GM19238 (cell line): ENCODE results near the gene SLC34A1.
"Not testable (repeated sequence)": the region's sequence is repeated elsewhere in the genome, so short reads cannot be mapped to it uniquely, and the experiment has no call there.

Experiments
- DNase-seq: peaks from one replicate; pipeline ENCODE4 v3.0.0; 2011; ENCODE audit warnings: low spot score; ENCODE audit not compliant: insufficient read length

SLC34A1 gene, protein sequence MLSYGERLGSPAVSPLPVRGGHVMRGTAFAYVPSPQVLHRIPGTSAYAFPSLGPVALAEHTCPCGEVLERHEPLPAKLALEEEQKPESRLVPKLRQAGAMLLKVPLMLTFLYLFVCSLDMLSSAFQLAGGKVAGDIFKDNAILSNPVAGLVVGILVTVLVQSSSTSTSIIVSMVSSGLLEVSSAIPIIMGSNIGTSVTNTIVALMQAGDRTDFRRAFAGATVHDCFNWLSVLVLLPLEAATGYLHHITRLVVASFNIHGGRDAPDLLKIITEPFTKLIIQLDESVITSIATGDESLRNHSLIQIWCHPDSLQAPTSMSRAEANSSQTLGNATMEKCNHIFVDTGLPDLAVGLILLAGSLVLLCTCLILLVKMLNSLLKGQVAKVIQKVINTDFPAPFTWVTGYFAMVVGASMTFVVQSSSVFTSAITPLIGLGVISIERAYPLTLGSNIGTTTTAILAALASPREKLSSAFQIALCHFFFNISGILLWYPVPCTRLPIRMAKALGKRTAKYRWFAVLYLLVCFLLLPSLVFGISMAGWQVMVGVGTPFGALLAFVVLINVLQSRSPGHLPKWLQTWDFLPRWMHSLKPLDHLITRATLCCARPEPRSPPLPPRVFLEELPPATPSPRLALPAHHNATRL

DNA sequence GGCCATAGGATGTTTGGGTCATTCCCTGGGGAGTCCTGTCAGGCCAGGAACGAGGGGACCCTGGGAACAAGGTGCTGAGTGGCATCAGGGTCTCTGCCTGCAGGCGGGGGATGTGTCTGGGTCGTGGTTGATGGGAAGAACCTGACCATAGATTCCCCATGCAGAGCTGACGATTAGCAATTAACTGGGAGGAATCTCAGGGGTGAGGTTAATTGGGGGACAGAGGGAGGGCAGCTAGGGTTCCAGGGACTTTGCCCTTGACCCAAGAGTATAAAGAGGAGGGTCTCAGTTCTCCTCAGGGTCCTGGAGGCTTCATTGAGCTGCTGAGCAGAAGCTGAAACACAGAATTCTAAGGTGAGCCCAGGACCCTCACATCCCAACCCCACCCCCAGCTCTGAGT, at the start of gene SLC34A1:
Gene SLC34A1, plus strand, starts transcription at position 301 of the 400 bp plus-strand sequence. CDS start 1,308 bp downstream, outside the sequence.
- DNase-seq: no peak

DNA sequence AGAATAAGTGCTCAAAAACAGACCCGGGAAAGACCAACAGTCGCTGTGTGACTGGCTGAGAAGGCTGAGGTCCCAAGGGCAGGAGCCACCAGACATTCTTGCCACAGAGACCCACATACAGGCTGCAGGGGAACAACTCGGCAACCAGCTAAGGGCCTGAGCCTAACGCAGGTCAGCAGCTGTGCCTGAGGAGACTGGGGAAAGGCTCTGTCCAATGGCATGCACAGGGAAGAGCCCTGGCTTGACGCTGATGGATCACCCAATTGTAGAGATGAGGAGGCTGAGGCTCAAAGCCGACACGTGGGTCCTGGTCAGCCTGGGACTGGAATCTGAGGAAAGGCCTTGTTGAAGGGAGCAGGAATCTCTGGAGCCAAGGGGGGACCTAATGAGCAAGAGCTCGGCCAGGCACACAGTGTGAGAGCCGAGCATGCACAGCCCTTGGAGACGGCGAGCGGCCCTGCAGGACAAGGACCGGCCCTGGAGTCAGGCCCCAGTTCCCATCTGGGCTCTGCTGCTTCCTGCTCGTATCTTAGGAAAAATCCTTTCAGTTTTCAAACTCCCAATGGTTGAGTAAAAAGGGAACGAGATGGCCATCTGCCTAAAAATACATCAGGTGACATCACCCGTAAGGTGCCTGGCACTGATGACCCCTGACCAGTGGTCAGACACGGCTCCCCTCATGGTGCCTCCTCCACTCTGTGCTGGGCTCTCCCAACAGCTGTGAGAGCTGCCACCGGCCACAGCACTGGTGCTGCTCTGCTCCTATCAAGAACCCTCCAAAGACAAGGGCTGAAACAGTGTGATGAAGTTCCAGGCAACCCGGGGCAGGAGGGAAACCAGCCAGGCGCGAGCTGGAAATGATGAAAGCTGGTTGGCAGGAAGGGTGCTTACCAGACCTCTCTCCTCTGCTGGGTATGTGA, 49.2 kb upstream of the SLC34A1 start:
- no peak for DNase-seq

- no peak for DNase-seq
Observed at GRCh38 chr5:177335701-177336065, 48.6 kb upstream of the SLC34A1 start.

- DNase-seq: no peak
Observed at GRCh38 chr5:177336112-177336511, 48.1 kb upstream of the SLC34A1 start.

DNA sequence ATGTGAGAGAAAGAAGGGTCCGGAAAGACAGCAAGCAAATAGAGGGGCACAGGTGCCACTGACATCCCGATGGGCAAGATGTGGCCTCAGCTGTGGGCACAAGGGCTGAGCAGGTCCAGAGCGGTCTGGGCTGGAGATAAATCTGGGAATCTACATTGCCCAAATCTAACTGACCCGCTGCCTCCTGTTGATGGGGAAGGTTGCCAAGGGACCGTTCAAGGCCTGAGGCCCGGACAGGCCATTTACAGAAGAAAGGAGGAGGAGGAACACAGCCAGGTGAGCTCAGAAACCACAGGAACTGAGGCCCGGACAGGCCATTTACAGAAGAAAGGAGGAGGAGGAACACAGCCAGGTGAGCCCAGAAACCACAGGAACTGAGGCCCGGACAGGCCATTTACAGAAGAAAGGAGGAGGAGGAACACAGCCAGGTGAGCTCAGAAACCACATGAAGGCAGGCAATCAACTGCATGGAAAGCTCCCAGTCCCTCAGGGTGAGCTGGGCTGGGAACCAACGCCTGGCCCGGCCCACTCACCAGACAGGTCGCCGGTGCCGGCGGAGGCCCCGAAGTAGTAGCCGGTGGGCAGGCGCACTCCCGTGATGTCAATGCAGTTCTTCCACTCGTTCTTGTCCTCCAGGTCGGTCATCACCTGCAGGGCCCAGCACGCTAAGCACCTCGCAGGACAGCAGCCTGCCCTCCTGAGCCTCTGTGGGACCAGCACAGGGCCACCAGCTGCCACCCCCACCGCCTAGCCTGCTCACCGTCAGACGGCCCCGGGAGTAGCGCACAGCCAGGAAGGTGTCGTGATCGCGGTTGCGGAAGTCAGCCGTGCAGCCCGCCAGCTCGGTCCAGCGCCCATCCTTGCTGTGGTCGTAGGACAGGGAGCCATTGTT, 47.4 kb upstream of the SLC34A1 start:
- DNase-seq: no peak

- no peak for DNase-seq
Observed at GRCh38 chr5:177338251-177339106, 45.8 kb upstream of the SLC34A1 start.

DNA sequence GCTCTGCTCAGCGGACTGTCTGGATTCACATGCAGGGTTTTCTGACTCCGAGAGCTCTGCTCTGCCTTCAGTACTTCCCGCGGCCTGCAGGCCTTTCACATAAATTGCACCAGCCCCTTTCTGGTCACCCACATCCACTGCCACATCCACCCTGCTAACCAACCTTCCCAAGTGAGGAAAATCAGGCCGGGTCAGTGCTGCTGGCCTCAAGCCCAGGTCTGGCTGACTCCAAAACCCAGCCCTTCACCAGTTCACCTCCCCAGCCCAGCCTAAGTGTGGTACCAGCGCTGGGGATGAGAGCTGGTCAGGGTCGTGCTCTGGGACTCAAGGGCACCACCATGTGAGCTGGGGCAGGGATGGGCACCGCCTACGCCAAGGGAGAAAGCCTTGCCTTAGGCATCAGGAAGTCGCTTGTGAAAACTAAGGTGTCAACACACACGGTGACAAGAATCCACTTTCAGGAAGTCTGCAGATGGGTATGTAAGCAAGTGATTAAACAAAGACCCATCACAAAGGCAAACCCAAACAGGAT, 45.1 kb upstream of the SLC34A1 start:
- DNase-seq: no peak

- not testable (repeated sequence) for DNase-seq
Observed at GRCh38 chr5:177343000-177343399, 41.2 kb upstream of the SLC34A1 start.

DNA sequence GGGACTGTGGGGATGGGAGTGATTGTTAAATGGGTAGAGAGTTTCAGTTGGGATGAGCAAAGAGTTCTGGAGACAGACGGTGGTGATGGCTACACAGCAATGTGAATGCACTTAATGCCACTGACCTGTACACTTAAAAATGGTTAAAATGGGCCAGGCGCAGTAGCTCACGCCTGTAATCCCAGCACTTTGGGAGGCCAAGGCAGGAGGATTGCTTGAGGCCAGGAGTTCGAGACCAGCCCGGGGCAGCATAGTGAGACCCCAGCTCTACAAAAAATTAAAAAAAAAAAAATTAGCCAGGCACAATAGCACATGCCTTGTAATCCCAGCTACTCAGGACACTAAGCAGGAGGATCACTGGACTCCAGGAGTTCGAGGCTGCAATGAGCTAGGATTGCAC, 40.5 kb upstream of the SLC34A1 start:
- DNase-seq: no peak

GRCh38 chr5:177344891-177345290, 39.3 kb upstream of the SLC34A1 start:
- no peak for DNase-seq

- no peak for DNase-seq
Observed at GRCh38 chr5:177346820-177347219, 37.4 kb upstream of the SLC34A1 start.

DNA sequence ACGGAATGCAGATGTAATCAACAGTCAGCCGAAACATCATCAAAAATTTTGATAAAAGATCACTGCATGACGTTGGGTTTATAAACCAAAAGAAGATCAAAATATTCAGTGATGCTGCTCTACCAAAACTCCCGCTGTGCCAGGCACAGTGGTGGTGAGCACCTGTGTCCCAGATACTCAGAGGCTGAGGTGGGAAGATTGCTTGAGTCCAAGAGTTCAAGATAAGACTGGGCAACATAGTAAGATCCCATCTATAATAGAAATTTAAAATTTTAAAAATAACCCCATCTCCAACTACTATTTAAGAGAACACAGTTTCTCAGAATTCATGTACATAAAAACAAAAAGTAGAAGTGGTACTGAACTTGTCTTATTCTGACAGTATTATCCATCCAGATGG, 36.5 kb upstream of the SLC34A1 start:
- no peak for DNase-seq

DNA sequence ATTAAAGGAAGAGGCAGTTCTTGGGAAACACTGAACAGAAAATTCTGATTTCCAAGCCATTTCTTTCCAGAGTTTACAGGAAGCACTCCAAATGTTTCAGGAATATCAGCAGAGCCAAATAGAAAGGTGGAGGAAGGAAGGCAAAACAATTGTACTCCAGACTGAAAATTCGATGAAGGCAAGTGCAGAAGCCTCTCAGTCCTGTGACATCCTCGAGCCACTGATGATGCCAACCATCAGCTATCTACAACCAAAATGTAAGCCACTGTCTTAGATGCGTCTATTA, 34.9 kb upstream of the SLC34A1 start:
- DNase-seq: no peak

DNA sequence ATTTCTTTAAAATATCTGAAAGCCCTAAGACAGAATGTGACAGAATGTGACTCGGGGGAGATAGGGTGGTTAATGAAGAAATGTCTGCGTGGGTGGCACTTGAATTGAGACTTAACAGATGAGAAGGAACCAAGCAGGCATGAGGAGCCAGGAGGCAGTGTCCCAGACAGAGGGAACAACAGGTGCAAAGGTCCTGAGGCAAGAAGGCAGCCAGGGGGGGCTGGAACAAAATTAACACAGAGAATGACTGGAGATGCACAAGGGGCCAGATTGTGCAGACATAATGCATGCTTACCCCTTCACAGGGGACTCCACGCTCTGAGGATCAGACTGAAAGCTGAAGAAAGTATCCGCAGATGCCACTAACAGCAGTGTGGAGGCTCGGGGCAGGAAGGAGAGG, 34.5 kb upstream of the SLC34A1 start:
- no peak for DNase-seq

GRCh38 chr5:177350776-177351391, 33.4 kb upstream of the SLC34A1 start:
- no peak for DNase-seq

DNA sequence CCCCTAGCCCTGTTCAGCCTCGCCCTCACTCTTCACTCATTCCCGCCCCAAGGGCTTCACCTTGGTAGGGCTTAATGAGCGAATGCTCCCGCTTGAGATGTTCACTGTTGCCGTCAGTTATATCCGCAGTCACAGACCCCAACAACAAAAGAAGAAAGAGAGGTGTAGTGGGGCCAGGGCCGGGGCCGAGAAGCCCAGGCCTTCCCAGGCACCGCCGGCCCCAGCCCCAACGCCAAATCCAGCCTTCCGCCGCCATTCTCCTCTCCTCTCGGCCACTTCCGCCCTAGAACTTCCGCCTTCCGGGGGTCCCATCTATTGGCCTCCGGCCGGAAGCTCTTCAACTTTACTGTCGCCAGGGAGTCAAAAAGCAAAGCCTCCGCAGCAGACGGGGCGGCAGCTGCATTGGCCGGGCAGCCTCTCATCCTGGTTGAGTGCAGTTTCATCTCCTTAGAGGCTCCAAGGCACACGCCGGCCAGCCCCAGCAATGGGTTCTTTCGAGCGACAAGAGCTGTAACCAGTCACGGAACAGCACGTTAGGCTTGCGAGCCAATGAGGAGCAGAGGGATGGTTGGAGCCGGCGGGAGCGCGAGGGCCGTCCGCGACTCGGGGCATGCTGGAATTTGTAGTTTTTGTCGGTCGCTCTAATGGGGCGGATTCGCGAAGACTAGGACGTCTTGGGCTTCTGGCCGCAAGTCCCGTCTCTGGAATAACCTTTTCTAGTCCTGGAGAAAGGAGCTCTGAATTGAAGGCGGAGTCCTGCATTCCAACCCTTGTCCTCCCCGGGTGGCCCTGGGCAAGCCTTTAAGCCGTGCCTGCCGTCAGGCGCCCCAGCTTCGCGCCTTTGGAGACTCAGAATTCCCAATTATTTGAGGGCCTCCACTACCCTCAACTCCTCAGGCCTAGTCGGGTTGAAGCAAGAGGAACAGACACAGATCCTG, 32.6 kb upstream of the SLC34A1 start, which contains the start of gene LMAN2:
Gene LMAN2, minus strand, starts transcription at position 277 of the 938 bp plus-strand sequence. Its CDS starts 21 bp downstream, at position 256.
- DNase-seq: peak; percentile 92

GRCh38 chr5:177353093-177353492, 31.1 kb upstream of the SLC34A1 start:
- no peak for DNase-seq

- no peak for DNase-seq
Observed at GRCh38 chr5:177354256-177354655, 30.0 kb upstream of the SLC34A1 start.
